GM19043 (cell line): ENCODE results near the gene ARAP1.
"Not testable (repeated sequence)": the region's sequence is repeated elsewhere in the genome, so short reads cannot be mapped to it uniquely, and the experiment has no call there.

Experiments used
- ATAC-seq: cut with Tn5 transposase; IDR thresholded peaks from one replicate; pipeline ENCODE4 v1.9.1; 2021; ENCODE audit warnings: low read depth; ENCODE audit not compliant: unreplicated experiment

ARAP1 gene

DNA sequence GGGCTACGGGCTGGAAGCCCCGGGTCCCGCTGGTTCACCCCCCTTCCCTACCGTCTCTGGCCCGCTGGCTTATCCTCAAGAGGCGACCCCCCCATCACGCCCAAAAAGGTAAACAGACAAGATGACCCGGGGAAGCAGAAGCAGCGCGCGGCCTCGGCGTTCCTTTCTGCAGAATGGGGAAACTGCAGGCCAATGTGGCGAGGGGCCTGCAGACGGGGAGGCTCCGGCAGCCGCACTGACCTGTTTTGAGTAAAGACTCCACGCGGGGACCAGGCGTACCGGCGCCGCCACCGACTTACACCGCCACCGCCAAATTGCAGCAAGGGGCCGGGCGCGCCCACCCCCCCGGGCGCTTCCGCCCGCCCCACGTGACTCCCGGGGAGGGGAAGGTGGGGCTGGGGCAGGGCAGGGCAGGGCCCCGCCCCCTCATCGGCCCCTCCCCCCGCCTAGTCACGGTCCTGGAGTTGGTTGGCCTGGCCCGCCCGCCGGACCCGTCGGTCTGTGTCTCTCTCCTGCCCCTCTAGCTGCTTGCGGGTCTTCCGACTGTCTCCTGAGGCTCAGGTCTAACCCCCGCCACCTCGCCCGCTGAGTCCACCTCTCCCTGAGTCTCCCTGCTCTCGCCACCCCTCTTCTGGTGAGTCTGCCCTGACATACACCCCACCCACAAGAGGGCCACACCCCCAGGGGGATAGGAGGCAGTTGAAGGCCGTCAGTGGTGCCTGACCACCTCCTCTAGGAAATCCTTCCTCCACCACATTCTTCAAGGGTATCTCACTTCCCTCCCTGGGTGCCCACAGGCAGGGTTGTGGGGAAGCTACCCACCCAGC, at the start of gene ARAP1:
Gene ARAP1, minus strand, starts transcription at position 321 of the 827 bp plus-strand sequence. CDS start 25,280 bp downstream, outside the sequence.
- peak; percentile 68 for ATAC-seq

DNA sequence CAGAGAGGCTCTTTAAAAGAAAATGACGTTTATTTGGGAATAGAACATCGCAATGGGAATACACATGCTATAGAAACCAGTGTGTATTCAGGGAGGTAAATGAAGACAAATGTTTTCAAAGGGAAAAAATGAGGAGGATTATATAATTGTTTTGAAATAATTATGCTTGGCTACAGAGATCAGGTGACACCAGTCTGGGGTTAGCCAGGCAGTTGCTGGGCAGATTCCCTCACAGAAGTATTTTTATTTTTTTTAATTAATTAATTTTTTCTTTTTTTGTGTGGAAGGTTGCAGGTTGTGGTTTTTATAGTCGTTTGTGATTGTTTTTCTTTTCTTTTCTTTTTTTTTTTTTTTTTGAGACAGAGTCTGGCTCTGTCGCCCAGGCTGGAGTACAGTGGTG, 47.2 kb upstream of the ARAP1 start:
- ATAC-seq, result no peak

DNA sequence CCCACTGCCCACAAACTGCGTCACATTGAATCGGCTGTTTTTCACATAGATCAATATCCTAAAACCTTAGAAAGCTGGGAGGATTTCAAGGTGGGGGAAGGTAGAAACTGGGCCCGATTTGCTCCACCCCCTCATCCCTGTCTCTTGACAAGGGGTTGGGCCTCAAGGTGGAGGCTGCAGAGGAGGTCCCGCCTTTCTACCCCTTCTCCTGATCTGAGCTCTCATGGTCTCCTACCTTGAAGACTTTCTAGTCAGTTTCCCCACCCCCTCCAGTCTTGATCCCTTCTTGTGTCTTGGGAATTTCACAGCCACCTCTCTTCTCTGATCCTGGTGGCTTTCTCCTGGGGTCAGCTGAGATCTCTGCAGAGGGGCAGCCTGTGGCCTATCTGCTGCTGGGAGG, 46.2 kb upstream of the ARAP1 start:
- ATAC-seq, result no peak

DNA sequence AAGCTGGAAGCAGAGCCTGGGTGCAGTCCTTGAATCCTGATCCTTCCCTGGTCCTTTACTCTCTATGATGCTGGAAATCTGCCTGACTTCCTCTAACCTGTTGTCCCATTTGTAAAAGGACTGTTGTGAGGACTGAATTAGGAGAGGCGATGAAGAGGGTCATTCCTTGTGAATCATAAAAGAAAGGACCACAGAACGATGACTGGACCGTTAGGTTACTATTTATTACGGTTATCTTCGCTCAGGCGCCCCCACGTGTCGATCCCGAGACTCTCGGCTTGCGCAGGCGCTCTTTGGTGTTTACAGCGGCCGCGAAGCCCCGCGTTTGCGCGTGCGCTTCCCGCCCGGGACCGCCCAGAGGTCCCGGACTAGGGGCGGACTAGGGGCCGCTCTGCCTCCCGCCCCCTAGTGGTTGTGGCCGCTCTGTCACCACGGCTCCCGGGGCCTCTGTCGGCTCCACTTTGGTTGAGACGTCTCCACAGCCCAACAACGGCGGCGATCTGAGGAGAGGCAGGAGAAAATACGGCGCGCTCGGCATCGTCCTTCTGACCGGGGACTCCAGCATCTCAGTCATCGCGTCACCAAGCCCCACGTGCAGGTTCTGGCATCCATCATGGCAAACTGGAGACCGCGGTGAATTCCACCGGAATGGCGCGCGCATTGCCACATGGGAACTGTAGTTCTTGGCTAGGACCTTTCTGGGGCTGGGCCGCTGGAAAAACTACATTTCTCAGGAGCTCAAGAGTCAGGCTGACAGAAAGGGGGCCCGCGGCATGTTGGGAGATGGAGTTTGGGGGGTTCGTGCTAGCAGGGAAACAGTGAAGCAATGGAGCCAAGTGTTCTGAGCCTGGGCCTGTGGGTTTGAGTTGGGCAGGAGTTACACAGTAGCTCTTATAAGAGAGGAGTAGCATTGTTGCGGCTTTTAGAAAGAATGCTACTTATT, 41.5 kb upstream of the ARAP1 start, which contains the start of gene STARD10:
Gene STARD10, minus strand, starts transcription at position 623 of the 943 bp plus-strand sequence. CDS start 12,866 bp downstream, outside the sequence.
- ATAC-seq, result peak; percentile 78

DNA sequence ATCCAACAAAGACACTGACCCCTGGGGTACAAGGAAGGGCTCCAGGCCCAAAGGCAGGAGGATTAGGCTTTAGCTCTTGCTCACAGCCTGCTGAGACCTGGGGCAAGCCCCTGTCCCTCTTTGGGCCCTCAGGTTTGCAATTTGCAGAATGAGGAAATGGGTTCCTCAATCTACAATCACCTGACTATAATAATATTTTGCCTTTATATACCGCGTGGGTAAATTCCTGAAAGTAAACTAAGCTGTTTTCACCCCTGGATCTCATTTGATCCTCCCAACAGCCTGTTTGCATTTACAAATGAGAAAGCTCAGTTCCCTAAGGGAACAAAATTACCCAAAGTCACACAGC, 40.8 kb upstream of the ARAP1 start:
- no peak for ATAC-seq

DNA sequence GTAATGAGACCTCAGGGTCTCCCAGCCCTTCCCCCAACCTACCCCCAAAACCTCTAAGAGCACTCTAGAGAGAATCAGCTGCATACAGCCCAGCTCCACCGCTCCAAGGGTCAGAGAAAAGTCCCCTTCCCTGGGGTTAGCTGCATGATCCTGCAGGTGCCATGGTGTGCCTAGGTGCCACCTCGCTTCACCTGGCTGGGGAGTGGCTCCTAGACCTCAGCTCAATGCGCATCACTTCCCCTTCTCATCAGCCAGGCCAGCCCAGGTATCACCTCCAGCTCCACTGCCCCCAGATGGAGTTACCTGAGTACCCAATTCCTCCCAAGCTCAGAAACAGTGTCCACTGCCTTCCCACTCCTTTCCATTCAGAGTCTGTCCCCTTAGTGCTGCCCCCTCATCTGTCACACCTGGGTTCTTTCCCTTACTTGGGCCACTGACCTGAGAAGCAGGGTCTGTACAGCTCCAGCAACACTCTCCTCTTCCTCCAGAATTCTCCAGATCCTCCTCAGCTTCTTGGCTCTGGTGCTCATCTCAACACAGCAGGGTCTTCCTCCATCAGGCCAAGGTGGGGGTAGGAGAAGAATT, 40.3 kb upstream of the ARAP1 start:
- no peak for ATAC-seq

DNA sequence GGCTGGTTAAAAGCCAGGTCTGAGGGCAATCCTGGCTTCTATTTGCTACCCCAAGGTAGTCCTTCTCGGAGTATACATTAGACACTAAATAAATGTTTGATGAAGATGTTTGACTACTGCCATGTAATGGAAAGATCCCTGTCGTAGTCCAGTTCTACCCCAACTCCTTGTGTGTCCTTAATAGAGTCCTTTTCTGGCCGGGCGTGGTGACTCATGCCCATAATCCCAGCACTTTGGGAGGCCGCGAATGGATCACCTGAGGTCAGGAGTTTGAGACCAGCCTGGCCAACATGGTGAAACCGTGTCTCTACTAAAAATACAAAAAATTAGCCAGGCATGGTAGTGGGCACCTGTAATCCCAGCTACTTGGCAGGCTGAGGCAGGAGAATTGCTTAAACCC, 39.0 kb upstream of the ARAP1 start:
- ATAC-seq, result not testable (repeated sequence)

DNA sequence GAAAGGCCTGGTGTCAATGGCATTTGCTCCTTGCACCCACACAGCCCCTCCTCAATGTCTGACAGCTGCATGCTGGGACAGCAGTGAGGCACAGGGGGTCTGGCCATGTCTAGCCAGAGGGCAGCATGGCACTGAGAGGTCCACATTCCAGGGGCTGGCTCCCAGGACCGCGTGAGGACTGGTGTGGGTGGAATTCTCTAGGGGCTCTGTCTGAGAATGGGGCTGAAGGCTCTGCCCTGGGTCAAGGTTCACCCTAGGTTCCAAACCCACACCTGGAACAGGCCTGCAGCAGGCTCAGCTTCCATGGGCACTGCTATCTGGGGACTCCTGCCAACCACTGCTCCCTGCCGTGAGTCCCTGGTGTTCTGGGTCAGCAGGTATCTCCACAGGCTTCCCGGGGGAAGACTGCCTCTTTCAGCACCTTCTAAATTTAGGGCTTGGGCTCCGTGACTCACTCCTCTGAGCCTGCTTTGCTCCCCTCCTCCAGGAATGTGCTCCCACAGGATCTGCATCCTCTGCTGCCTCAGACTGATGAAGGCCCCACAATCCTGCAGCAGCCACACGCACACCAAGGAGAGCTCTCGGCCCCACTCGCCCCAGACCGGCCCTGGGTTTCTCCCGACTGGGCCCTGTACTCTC, 37.4 kb upstream of the ARAP1 start:
- no peak for ATAC-seq

DNA sequence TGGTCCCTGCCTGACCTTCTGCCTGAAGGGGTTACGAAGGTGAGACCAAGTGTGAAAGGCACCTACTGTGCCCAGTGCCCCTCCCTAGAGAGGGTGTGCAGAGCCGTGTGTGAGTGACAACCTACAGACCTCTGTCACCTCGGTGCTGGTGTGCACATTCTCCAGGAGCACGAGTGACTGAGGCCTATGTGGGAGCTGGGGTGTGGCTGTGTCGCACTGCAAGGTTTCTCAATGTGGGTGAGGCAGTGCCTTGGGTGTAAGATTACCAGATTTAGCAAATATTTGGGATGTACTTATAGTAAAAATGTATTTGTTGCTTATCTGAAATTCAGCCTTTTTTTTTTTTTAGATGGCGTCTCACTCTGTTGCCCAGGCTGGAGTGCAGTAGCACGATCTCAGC, 36.0 kb upstream of the ARAP1 start:
- no peak for ATAC-seq

DNA sequence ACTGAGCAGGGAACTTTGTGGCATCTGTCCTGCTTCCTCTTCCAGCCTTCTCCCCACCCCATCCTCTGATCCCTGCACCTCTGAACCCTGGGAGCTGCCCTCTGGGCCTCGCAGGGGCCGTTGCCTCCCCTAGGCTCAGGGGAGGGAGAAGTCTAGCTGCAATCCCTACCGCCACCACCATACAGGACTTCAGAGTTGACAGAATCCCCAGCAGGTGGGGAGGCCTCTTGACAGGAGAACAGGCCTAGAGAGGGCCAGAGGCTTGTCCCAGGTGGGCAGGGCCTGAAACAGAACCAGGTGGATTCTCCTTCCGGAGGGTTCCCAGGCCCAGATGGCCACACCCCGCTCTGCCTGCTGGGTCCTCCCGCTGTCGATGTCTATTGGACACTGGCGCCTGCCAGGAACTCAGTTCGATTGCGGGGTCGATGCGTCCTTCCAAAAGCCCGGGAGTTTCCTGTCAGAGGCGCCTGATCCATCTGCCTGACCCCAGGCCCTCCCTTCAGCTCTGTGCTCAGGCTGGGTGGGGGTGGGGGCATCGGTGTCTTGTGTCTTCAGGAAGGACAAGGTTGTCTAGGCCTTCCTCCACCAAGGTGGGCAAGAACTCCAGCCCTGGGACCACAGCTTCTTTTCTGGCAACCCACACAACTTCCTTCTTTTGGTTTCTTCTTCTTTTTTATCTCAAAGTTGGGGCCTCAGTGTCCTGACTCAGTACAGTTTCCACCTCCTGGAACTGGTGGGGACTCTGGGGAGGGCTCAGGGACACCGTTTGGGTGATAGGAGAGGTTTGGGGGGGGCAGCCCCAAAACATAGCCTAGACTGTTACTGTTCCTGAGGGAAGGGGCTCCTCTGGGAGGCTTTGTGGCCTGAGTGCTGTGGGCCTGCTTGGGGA, 35.3 kb upstream of the ARAP1 start:
- ATAC-seq, result no peak

DNA sequence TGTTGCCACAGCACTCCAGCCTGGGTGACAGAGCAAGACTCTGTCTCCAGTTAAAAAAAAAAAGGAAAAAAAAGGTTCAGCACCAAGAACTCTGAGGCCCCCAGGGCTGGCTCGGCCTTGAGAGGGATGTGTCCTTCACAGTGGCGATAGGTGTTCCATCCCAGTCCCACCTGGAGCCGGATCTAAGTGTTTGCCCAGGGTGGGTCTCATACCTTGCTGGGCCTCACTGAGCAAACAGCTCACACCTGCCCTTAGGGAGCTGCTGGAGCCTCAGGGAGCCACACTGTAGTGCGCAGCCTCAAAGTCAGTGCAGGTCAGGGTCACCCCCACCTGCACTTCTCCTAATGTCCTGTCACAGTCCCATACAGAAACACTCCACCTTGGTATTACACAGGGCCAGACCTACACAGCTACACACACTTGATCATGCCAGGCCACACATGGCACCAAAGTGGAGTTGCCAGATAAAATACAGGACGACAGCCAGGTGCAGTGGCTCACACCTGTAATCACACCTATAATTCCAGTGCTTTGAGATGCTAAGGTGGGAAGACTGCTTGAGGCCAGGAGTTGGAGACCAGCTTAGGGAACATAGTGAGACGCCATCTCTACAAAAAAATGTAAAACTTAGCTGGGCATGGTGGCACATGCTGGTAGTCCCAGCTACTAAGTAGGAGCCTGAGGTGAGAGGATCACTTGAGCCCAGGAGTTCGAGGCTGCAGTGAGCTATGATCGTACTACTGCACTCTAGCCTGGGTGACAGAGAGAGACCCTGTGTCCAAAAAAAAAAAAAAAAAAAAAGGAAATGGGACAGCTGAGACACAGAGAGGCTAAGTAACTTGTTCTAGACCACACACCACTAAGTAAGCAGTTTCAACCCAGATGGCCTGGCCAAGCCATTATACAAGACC, 34.4 kb upstream of the ARAP1 start:
- no peak for ATAC-seq

DNA sequence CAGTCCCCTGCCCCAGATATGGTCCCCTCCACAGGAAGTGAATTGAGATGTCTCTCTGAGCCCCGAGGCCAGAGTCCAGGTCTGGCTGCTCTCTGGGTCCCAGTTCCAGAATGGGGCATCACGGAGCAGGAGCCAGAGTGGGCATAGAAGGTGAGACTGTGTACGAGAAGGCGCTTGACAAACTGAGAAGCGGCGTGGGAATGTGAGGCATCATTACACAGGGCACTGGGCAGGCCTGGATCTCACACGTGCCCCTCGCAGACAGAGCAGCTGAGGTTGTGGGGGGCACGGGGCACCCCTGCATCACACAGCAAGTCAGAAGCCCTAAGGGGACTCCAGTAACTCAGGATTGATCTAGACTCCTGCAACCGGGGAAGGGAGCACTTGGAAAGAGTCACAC, 32.5 kb upstream of the ARAP1 start:
- no peak for ATAC-seq

DNA sequence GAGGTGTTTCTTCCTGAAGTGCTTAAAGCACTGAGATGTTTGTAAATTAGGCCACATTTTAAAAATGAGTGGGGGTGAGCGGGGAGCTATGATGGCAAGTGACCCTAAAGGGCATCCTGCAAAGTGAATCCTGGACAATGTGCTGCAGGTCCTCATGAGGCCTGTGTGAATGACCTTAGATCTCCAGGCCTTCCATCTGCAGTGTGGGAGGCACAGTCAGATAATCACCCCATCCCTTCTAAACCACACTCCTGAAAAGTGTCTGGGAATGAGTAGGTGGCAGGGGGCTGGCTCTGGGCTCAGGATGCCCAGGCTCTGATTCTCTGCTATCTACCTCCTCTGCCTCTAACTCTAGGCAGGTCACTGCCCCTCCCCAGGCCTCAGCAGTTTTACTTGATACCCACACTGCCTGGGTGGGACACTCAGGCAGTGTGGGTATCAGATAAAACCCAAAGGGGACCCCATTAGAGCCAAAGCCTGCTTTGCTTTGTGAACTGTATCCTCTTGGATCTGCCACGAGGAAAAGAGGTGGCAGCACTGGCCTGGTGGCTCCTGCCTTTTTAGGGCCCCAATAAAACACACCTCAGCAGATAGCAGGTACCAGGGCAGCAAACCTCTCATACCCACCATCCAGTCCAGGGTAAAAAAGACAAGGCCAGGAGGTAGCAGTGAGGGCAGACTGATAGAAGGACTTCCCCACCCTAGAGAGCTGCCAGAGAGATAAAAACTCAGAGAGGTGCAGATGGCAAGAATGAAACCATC, 31.1 kb upstream of the ARAP1 start:
- no peak for ATAC-seq

DNA sequence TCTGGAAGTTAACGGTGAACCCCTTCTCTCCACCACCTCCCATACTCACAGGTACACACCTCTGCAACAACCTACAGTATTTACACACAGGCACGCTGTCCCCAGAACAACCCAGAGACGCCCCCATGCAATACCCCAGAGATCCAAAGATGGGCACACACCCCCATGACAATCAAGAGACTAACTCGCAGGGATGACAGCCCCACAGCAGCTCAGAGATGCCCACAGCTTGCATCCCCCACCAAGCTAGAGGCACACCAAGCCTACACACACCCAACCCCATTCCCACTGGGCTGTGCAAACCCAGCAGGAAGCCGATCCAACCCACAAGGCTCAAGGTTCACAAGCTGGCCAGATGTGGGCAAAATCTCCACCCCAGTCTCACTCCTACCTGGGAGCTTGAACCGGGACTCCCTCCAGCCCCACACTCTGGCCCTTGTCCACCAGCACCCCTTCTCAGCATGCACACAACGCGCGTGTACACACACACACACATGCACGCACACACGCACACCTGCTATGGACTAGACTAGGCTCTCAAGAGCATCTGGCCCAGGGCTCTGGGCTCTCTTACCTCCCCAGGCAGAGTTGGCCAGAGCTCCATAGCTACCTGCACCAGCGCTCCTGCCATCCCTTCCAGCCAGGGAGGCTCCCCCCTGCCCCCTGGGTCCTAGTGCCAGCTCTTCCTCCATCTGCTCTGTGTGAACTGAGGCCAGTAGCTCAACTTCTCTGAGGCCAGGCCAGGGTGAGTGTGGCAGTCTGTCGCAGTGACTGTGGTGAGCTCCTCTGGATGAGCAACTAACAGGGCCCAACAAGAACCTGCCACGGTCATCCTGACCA, 30.1 kb upstream of the ARAP1 start:
- no peak for ATAC-seq

DNA sequence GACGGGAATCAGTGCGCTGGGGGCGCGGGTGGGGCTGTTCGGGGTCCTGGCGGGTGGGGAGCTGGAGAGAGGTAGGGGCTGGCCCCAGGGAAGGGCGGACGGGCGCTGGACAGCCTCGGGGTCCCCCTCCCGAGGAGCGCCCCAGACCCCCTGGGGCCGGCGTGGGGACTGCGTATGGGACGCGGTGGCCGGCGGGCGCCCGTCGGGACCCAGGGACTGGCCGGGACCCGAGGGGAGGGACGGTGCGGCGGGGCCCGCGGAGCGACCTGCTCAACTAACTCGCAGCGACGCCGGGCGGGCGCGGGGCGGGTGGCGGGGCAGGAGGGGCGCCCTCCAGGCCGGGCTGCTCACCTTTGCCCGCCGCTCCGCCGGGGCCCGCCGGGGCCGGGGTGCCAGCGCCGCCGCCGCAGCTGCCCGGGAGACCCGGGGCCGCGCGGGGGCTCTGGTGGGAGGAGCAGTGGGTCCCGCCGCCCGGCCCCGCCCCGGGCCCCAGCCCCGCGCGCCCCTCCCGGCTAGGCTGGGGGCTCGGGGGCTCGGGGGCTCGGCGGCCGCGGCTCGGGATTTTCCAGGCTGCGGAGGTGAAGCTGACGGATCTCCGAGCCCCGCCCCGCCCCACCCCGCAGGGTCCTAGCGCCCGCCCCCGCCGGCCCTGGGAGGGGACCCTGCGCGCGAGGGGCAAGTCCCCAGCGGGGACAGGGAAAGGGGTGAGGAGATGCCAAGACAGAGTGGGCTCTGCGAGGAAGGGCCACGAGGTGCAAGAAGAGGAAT, 29.3 kb upstream of the ARAP1 start:
- ATAC-seq, result no peak

DNA sequence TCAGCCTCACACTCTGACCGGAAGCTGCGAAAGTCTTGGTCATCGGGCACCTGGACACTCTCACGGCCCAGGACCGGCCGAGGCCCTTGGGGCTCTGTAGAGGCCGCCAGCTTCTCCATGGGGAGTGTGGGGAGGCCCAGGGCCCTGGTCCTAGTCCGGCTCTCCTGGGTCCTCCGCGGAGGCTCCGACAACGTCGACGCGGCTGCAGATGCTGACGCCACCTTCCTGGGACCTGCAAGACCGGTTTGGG, 28.8 kb upstream of the ARAP1 start:
- no peak for ATAC-seq
